NB4 (cell line): ENCODE results near the gene RSKR.

ENCODE experiments used
- DNase-seq: peaks from one replicate; pipeline ENCODE4 v3.0.0; 2010; ENCODE audit warnings: low read depth
- H3K4me3 ChIP-seq: one replicate; pipeline ENCODE4 v1.5.1; 2011; ENCODE audit warnings: mild to moderate bottlenecking, low read depth, low read length, moderate library complexity
- CTCF ChIP-seq: IDR thresholded peaks from one replicate; pipeline ENCODE4 v1.5.1; 2012; ENCODE audit warnings: low read depth, low read length
- MYC ChIP-seq: IDR thresholded peaks from 2 replicates; pipeline ENCODE4 v1.6.1; 2011; ENCODE audit warnings: low read depth, low read length
- POLR2A ChIP-seq: IDR thresholded peaks from 2 replicates; pipeline ENCODE4 v1.6.1; 2011; ENCODE audit warnings: mild to moderate bottlenecking; ENCODE audit not compliant: insufficient read length; ENCODE audit errors: extremely low read depth
- TF ChIP-seq, protein P1 (sequence below): IDR thresholded peaks from 2 replicates; pipeline ENCODE4 v1.6.1; 2011; ENCODE audit warnings: low read depth, low read length

RSKR gene

DNA sequence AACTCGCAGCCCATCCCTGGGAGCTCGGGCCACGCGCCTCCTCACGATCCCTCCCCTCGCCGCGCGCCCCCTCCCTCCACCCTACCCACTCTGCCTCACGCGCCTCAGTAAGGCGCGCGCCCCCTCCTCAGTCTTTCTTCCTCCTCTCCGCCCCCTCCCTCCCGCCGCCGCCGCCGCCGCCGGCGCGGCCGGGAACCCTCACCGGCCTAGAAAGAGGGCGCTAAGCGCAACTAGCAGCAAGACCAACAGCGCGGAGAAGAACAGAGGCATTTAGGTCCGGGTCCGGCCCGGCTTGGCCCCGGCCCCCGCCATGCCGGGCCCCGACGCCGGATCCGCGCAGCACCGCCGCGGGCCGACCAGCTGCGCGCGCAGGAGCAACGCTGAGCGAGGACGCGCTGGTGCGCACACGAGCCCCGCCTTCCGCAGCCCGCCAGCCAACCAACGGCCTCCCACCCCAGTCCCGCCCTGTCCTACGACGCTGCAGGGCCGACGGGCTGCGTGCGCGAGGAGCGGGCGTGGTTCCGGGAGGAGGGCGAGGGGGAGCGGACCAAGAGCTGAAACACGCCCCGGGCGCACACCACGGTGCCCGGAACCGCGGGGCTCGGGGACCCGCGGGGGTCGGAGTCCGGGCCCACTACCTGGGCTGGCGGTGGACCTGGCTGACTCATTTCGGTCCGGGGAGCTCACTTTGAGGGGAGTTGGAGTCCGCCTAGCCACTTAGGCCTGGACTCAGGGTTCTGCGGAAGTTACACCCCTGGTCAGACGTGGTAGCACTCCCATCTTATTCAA is 31.0 kb upstream of the RSKR start, which contains the start of gene BLTP2:
TSS of gene BLTP2 (minus strand) at position 372 of the 789 bp plus-strand sequence. CDS start at position 270, 102 bp downstream.
- peak; percentile 85 for TF ChIP-seq MYC
- TF ChIP-seq CTCF: no peak
- TF ChIP-seq, protein P1, sequence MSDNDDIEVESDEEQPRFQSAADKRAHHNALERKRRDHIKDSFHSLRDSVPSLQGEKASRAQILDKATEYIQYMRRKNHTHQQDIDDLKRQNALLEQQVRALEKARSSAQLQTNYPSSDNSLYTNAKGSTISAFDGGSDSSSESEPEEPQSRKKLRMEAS: peak; percentile 65
- TF ChIP-seq POLR2A: peak; percentile 90
- peak; percentile 98 for DNase-seq
- H3K4me3 ChIP-seq: peak within 1 kb of the TSS; percentile 82

GRCh38 chr17:28643983-28644786 is 30.2 kb upstream of the RSKR start:
- H3K4me3 ChIP-seq: peak overlapping the region; percentile 81
- DNase-seq: peak; percentile 88
- TF ChIP-seq POLR2A: peak; percentile 19
- TF ChIP-seq, protein P1: peak; percentile 38; the same call in 1 of the 2 replicates
- TF ChIP-seq MYC: no peak; the same call in 1 of the 2 replicates
- peak; percentile 51 for TF ChIP-seq CTCF

- no peak for TF ChIP-seq MYC
- no peak for TF ChIP-seq POLR2A
- TF ChIP-seq, protein P1: no peak
- no peak for TF ChIP-seq CTCF
- H3K4me3 ChIP-seq: no peak overlapping the region
- no peak for DNase-seq
Observed at GRCh38 chr17:28641579-28641978, 27.6 kb upstream of the RSKR start.

DNA sequence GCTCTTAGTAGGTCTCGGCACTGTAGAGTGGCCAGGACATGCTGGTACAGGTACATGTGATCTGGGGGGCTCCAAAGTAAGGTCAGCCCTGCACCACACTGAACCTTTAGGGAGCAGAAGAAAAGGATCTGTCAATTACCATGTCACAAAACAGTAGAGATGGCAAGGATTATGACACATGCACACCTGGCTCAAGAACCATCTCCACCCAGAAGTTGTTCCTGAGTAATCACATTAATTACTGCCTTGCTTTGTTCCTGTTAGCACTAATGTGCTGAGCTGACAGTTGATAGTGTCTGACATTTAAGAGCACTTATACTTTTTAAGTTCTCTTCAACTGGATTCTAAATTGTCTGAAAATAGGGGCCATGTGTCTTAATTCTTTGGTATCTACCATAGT is 21.5 kb upstream of the RSKR start:
- TF ChIP-seq POLR2A: no peak
- TF ChIP-seq, protein P1: no peak
- TF ChIP-seq MYC: no peak
- TF ChIP-seq CTCF: no peak
- no peak overlapping the region for H3K4me3 ChIP-seq

GRCh38 chr17:28634206-28634865 is 20.4 kb upstream of the RSKR start:
- DNase-seq: no peak
- TF ChIP-seq, protein P1: no peak
- TF ChIP-seq CTCF: no peak
- TF ChIP-seq POLR2A: no peak
- no peak for TF ChIP-seq MYC
- H3K4me3 ChIP-seq: no peak overlapping the region

More for the DNA sequence above, 21.5 kb upstream of the RSKR start:
- DNase-seq: no peak
